Stimulated activated CD4-positive, alpha-beta T cell treated with anti-CD3 and anti-CD28 coated beads, TNF-alpha, amount 100 ng/mL, for 1 hour (primary cell): ENCODE results near the gene TRIP12.
"Not testable (repeated sequence)": the region's sequence is repeated elsewhere in the genome, so short reads cannot be mapped to it uniquely, and the experiment has no call there.

Experiments used
- DNase-seq, 3 donors: peaks; one replicate each; pipeline ENCODE4 v3.0.0-alpha.2; 2020; ENCODE audit warnings: low read depth in 3 of 3, low spot score in 1 of 3

The TRIP12 gene

GRCh38 chr2:229921892-229922448 is at the start of gene TRIP12:
Gene TRIP12 (minus strand): TSS chr2:229922009. CDS start chr2:229880079, 41,930 bp downstream.
- DNase-seq, result peak; percentile 67 to 79 (median 74)

- no peak for DNase-seq
Observed at GRCh38 chr2:229971298-229971790, 49.5 kb upstream of the TRIP12 start.

DNA sequence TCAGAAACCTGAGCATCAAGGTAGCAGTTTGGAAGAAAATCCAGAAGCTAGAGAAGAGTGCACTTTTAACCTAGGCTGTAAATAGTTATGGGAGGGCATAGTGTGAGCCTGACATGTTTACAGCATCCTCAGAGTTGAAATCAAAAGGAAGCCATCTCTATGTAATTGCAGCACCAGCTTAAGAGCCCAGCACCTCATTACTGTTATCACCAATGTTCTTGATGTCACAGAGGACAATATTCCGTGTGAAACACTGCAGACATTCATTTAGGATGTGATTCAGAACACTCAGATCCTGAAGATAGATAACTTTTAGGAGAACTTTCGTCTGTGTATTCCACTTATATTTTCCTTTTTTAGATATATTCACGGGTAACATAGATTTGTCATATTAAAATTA is 48.6 kb upstream of the TRIP12 start:
- no peak for DNase-seq

DNA sequence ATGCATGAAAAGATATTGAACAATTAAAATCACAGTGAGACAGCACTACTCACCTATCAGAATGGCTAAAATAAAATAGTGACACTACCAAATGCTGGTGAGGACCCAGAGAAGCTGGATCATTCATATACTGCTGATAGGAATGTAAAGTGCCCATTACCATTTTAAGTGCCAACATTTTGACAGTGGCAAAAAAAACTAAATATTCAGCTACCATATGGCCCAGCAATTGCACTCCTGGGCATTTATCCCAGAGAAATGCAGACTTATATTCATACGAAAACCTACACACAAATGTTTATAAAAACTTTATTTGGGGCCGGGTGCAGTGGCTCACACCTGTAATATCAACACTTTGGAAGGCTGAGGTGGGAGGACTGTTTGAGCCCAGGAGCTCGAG is 48.1 kb upstream of the TRIP12 start:
- no peak for DNase-seq

GRCh38 chr2:229963596-229963995 is 41.8 kb upstream of the TRIP12 start:
- not testable (repeated sequence) for DNase-seq

DNA sequence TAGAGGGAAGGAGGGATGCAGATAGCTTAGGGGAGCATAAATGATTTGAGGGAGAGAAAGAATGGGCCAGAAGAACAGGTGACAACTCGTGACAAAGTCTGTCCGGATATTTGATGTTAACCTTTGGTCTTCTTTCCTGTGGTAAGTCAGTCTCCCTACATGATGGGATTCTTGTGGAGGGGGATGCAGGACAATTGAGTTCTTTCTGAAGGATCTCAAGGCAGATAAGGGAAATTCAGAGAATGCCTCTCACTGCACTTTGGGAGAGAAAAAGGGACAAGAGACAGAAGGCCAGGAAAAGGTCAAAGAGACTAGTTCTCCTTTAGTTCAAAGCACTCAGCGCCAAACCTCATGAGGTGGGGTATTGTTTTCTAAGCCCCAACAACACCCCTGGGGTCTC is 34.7 kb upstream of the TRIP12 start:
- no peak for DNase-seq

DNA sequence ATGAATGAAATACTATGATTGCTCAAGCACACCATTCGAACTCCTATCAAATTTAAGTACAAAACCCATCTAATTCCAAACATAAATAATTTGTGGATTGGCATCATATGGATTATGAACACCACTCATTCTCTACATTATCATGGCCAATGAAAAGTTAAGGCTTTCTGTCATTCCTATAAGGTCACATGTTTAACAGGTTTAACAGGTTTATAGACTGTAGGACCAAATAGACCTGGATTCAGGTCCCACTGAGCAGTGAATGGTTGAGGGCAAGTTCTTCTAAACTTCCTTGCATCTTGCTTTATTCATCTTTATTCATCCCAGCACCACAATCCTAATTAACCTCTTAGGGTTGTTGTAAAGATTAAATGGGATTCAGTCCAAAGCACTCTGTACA is 33.9 kb upstream of the TRIP12 start:
- DNase-seq, result no peak

- DNase-seq, result no peak
Observed at GRCh38 chr2:229952256-229952835, 30.5 kb upstream of the TRIP12 start.

DNA sequence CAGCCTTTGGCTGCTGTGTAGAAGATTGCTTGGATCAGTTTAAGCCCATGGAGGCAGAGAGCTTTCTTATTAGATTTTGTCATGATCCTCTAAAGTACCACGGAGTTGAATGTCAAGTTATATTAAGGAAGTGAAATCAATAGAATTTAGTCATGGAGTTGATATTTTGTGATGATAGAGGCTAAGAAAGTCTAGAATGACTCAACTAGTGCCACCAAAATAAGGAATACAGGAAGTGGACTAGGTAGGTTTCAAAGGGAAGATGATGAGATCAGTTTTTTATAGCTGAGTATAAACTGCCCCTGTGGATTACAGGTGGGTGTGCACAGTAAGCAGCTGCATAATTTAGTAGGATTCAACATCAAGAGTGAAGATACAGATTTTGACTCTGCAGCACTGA is 25.7 kb upstream of the TRIP12 start:
- DNase-seq, result no peak

DNA sequence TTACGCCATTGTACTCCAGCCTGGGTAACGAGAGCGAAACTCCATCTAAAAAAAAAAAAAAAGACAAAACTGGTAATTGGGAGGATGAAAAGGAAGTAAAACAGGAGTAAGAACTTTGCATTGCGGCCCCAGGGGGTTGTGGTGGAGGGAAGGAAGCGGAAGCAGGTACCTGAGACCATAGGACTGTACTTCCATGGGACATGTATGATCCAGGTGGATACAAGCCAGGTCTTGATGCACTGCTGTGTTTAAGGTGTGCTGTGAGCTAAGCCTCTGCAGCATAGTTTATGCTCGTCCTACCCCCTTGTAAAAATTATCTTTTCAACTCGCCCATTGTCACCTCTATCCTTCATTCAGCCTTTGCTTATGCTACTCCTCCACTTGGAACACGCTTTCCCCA is 24.2 kb upstream of the TRIP12 start:
- no peak for DNase-seq

- DNase-seq, result no peak
Observed at GRCh38 chr2:229943770-229944449, 22.1 kb upstream of the TRIP12 start.

DNA sequence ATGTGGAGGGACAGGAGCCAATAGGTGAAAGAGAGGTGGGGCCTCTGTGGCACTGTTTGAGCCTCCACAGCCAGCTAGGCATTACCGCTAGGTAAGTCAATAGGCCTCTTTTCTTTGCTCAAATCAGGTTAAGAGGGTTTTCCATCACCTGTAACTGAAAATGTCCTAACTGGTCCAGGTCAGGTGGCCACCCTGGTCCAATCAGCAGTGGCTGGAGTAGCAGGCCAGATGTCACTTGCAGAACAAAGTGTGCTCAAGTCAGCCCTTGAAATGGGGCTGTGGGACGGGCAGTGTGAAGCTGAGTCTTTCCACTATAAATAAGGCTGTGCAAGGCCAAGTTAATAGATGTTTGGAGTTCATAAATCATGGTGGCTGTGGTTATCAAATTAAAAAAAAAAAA is 21.4 kb upstream of the TRIP12 start:
- no peak for DNase-seq

DNA sequence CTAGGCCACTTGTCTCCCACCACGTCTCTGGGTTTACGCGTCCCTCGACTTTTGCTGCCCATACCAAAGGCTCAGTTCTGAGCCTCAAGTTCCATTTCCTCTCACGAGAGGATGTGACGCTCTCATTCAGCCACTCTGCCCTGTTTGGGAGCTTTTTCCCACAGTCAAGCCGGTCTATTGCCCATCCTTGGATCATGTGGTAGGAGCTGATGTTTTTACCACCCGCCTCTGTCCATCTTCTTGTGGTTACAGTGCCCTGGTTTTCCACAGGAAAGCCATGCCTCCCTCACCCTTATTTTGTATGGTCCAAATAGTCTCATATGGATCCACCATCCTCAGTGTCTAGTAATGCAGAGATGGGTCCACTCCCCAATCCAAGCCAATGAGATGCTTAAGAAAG is 20.9 kb upstream of the TRIP12 start:
- DNase-seq, result no peak

- no peak for DNase-seq
Observed at GRCh38 chr2:229937537-229937936, 15.7 kb upstream of the TRIP12 start.

GRCh38 chr2:229931241-229931640 is 9.4 kb upstream of the TRIP12 start:
- DNase-seq, result no peak

DNA sequence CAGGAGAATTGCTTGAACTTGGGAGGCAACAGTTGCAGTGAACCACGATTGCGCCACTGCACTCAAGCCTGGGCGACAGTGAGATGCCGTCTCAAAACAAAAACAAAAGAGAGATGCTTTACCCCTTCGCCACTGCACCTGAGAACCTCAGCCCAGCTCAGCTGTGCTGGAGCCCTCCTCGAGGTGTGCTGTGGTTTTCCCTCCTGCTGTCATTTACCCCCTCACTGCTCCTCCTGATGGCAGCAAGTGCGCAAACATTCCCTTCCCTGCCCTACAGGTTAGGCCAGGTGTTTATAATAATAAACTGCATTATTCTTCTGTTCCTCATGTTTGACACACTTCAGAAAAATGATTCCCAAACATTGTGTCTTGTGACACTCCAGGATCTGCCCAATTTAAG is 8.8 kb upstream of the TRIP12 start:
- no peak for DNase-seq

DNA sequence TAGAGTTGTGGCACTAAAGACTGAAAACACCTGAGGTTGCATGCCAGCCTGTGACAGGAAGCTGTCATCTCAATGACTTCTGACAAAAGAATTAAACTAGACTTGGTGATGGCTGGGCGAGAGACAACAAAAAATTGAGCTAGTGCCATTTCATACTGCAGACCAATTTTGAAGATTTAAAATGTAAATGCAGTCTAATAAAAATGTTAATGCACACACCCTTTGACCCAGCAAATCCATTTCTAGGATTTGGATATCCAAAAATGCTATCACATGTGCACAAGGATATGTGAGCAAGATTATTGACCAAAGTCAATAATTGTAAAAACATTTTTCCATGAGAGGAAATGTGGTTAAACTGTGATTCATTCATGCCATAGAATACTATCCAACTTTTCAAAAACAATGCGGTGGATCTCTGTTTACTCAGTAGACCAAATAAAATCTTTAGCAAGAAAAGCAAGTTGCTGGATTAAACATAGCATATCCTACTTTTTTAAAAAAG is 6.1 kb upstream of the TRIP12 start:
- no peak for DNase-seq

- DNase-seq, result no peak
Observed at GRCh38 chr2:229925201-229925600, 3.4 kb upstream of the TRIP12 start.

DNA sequence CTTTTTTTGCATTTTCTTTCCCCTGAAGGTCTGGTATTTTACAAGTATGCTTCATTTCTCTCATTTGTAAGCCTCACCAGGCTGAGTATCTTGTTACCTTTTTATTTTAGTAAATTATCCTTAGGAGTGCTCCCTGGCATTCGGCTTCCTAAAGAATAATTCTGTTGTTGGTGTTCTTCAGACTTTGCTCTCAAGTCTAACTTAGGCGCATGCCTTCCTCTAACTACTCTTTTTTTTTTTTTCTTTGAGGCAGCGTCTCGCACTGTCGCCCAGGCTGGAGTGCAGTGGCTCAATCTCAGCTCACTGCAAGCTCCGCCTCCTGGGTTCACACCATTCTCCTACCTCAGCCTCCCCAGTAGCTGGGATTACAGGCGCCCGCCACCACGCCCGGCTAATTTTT is 2.7 kb upstream of the TRIP12 start:
- not testable (repeated sequence) for DNase-seq

DNA sequence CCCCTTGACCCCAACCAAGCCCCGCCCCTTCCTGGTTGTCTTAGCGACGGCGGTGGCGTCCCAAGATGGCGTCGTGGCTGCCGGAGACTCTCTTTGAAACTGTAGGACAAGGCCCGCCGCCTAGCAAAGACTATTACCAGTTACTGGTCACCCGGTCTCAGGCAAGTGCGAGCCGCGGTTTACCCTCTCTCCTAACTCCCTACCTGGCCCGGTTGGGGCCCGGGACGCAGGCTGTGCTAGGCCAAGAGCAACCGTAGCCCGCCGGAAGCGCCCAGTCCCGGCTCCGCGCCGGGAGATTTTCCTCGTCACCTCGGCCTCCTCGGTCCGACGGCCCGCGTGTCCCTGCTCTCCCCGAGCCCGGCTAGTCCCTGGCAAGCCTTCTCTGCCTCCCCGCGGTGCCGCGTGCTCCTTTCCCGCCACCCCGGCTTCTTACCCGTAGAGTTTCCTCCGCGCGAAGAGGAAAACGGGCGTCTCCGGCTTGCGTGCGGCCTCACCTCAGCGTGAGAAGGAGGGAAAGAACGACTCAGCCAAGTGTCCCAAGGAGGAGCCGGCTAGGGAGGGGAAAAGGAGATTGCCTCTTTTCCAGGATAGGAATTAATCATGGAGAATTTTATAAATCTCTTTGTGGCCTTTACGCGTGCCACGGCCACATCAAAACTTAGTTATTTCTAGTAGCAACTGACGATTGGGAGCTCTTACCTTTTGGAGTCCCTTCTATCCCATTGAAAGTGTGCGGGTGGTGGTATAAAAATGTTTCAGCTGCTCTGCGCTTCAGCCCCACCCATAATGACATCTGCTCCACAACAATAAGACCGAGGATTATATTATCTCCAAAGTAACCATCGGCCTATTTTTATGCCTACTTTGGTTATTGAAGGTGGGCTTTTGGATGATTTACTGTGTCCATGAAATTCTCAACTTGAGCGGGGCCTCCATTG is 909 bp upstream of the TRIP12 start, which contains the start of gene FBXO36:
FBXO36 (plus strand) TSS at position 55 of the 938 bp plus-strand sequence; CDS start at position 66, 11 bp downstream.
- peak in 2 of 3 donors; percentile 70 to 86 for DNase-seq
